ENCODE results near the gene DNAH1.
"Not testable (repeated sequence)": the region's sequence is repeated elsewhere in the genome, so short reads cannot be mapped to it uniquely, and the experiment has no call there.

The DNAH1 gene

GRCh38 chr3:52313774-52314188, 2.3 kb upstream of the DNAH1 start:
- no peak for DNase-seq

- no peak for DNase-seq
Observed at GRCh38 chr3:52314489-52314888, 1.6 kb upstream of the DNAH1 start.

DNA sequence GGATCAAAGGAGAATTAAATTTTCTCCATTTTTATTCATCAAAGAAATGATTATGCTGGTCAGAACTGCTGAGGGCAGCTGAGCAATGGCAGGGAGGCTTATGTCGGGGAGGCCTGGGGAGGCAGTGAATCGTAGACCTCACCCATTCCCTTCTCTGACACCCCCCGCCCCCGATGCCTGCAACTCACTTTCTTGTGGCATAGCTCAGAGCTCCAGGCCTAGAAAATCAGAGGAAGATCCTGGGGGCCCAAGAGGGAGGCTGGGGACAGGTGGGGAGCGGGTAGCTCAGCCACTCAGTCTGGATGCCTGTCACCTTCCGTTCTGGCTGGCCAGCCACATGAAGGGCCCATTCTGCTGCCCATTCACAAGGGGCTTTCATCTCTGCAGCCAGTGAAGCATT, 1.1 kb upstream of the DNAH1 start:
- DNase-seq: no peak

GRCh38 chr3:52317208-52318000, 1.3 kb downstream of the DNAH1 start:
- DNase-seq: no peak

- DNase-seq: no peak
Observed at GRCh38 chr3:52318186-52318816, 2.2 kb downstream of the DNAH1 start.

DNA sequence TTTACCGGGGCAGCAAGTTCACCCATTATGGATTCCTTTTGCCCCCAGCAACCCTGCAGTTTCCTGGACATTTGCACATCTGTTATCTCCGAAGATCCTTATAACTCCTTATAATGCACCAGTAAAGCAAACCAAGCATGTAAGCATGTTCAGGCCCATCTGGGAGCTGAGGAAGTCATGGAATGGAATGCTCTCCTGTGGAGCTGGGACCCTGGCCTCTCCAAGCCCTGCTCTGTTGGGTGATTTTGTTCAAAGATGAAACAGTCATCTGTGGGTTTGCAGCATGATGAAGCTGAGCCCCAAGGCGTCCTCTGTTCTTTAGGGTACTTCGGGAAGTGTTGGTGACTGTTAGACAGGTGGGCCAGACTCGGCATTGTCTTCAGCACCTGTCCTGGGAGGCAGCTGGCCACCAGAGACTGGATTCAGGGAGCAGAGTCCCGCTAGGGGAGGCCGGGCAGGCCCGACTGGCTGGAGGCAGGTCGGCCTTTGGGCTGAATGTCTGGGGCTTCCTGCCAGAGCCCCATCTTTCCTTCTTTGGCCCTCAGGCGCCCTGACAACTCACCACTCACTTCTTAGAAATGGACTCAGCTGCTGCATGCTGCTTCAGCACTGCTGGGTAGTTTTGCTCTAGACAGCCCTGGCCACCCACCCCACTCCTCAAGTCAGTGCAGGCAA, 3.9 kb downstream of the DNAH1 start:
- no peak for DNase-seq

DNA sequence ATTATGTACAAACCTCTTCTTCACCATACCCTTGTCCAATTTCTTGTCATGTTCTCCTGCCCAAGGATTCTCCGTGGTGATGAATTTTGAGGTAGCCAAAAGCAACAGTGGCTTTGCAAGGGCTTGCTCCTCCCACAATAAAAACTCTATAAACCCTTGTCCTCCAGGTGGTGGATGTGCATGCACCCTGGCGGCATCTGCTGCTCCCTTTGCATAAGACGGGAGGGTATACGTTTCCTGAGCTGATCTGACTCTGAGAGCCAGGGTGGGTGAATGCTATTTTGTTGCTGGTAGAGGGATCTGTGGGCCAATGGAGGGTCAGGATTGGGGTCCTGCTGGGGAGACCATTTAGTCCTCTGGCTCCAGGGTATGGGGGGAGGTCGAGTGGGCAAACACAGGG, 5.4 kb downstream of the DNAH1 start:
- no peak for DNase-seq

DNA sequence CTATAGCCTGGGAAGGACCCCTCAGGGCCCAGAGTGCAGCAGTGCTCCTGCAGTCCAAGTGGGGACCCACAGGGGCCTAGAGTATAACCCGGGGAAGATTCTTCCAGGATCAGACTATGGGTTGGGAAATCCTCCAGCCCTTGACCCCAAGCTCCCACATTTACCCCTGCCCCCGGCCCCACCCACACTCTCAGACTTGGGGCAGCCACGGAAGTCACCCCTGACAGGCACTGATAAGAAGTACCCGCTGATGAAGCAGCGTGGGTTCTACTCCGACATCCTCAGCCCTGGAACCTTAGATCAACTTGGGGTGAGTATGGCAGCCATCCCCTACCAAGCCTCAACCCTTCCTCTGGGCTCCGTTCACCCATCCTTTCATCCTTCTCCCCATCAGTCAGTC, 6.3 kb downstream of the DNAH1 start:
- DNase-seq: no peak

DNA sequence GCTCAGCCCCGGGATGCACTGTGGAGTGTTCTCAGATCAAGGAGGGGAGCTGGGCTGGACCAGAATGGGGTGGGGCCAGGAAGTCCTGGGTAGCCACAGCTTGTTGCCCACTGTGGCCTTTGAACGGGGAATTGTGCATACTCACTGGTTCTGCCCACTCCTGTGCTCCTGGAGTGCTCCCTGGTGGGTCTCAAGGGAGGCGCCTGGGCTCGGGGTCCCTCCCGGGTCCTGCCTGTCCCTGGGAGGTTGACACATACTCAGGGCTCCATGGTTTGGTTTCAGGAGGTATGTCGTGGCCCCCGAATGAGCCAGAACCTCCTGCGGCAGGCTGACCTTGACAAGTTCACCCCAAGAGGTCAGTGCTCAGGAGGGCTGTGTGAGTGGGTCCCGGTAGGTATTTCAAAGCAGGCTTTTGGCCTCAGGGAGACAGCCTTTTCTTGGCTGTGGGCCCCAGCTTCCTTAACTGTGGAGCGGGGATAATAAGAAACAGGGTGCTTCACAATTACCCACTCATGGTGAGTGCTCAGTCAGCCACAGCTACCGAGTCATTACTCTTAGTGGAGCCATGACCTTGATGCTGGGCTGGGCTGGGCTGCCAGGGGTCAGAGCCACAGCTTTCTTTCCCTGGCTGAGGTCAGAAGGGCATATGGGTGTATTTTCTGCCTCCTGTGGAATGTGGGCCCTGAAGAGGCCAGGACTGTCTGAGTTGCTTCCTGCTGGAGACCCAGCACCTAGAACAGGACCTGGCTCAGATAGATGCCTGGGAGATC, 7.6 kb downstream of the DNAH1 start:
- DNase-seq: no peak

DNA sequence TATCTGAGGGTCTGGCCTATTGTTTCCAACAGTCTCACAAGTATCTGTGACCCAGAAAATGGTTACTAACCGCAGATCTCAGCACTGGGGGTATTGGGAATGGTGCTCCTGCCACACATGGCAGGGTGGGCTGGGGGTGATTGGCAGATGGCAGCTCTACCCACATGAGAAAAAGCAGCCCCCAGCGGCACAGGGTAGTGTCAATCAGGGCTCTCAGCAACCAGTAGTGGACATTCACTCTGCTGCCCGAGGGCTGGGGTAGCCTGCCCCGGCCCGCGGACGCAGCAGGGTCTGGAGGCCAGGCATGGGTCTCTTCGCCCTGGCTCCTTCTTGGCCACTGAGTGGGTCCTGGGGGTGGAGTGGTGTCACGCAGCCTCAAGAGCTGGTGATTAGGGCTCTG, 8.6 kb downstream of the DNAH1 start:
- no peak for DNase-seq

DNA sequence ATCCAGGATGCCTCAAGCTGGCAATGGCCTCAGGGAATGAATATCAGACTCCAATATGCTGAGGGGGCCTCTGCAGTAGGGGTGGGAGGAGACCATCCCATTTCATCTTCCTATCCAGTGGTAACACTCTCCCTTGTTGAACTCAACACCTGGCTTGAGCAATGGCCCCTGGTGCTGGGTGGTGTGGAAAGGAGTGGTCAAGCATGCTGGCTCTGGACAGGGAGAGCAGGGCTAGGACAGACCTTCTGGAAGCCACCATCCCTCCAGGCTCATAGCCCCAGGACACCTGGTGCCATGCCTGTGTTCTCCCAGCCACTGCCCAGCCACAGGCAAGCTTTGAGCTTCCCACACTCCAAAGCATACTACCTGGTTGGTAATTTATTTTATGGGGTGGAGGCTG, 9.6 kb downstream of the DNAH1 start:
- no peak for DNase-seq

GRCh38 chr3:52326976-52327375, 10.9 kb downstream of the DNAH1 start:
- DNase-seq: no peak

DNA sequence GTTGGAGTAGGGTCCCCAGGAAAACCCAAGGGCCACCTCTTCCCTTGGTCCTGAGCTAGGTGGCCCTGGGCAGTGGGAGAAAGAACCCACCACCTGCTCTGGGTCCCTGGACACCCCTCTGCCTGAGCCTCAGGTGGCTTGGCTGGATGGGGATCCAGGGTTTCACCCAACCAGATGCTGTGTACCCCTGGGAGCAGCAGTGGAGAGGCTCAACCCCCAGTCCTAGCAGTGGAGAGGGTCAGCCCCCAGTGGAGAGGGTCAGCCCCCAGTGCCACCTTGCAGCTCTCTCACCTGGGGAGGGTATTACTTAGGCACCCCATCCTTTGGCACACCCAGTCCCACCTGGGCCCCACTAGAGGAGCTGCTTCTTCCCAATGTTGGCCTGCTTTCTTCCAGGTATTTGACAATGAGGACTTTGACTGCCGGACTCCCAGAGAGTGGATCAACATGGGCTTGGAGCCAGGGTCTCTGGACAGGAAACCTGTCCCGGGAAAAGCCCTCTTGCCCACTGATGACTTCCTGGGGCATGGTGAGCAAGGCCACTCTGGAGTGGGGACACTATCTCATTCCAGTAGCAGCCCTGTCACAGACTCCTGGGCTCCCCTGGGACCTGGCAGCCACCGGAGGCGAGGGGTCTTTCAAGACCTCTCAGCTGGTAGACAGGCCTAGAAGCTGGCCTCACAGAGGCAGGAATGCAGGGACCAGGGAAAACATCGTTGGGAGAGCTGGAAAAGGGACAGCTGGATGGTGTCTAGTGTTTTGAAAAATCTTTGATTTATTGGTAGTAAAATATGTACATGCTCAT, 11.6 kb downstream of the DNAH1 start:
- DNase-seq: no peak

DNA sequence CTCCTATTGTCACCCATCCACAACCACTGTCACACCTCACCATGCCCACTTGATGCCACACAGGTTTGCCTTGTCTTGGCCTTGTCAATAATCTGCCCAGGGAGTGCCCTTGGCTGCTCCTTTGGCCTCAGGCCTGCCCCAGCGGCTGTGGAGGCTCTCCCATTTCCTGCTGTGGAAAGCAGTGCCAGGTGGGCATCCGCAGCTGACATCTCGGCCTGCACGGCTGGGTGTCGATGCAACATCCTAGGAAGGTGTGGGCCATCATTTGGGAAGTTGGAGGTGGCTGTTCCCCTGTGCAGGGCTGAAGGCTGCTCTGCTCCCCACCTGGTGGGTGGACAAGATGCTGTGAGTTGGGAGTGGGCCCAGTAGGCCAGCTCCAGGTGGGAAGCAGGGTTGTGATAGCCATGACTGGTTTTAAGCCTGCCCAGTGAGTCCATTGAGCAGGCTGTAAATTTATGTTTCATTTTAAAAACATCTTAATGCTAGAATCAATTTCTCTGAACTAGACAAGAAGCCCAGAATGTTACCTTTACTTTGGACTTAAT, 12.5 kb downstream of the DNAH1 start:
- no peak for DNase-seq

DNA sequence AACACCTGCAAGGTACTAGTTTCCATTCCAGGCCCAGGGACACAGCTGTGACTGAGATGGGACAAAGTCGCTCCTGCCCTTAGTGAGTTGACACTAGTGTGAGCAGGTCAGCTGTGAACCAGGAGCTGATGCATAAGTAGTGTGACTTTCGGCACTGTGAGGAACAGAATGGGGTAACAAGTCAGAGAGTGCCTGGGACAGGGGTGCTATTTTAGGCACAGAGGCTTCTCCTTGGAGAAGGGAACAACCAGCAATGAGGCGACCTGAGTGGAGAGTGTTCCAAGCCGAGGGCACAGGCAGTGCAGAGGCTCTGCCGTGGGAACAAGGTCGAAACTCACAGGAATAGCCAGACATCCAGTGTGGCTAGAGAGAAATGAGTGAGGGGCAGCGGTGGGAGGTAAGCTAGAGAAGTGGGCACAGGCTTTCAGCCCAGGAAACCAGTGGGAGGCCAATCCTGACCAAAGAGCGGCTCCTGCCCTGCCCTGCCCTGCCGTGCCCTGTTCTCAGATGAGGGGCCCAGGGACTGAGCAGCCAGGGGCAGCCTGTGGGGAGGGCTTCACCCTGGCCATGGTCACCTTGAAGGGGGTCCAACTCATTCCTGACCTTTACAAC, 14.2 kb downstream of the DNAH1 start:
- DNase-seq: no peak

DNA sequence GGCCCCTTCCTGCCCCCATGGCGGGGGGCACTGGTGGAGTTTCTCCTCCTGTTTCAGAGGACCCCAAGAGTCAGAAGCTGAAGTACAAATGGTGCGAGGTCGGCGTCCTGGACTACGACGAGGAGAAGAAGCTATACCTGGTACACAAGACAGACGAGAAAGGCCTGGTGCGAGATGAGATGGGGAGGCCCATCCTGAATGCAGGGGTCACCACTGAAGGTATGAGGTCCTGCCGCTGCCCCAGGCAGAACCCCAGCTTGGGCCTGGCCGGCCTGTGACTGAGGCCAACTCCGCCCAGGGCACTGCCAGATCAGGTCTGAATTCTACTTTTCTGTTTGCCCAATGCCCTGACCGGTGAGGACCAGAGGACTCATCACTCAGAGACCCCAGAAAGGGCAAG, 15.0 kb downstream of the DNAH1 start:
- no peak for DNase-seq

GRCh38 chr3:52331906-52332305, 15.8 kb downstream of the DNAH1 start:
- DNase-seq: no peak

DNA sequence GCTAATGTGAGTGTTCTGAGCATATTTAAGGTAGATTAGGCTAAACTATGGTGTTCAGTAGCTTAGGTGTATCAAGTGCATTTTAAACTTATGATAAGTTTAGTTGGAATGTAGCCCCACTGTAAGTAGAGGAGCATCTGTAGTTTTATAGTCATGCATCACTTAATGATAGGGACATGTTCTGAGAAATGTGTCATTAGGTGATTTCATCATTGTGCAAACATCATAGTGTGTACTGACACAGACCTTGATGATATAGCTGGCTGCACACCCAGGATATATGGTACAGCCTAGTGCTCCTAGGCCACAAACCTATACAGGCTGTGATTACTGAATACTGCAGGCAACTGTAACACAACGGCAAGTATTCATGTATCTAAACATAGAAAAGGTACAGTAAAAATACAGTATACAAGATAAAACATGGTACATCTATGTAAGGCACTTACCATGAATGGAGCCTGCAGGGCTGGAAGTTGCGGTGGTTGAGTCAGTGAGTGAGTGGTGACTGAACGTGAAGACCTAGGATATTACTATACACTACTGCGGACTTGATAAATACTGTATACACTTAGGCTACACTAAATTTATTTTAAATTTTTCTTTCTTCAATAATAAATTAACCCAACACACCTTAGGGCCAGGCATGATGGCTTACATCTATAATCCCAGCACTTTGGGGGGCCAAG, 17.9 kb downstream of the DNAH1 start:
- no peak for DNase-seq

- DNase-seq: not testable (repeated sequence)
Observed at GRCh38 chr3:52338131-52338530, 22.0 kb downstream of the DNAH1 start.

DNA sequence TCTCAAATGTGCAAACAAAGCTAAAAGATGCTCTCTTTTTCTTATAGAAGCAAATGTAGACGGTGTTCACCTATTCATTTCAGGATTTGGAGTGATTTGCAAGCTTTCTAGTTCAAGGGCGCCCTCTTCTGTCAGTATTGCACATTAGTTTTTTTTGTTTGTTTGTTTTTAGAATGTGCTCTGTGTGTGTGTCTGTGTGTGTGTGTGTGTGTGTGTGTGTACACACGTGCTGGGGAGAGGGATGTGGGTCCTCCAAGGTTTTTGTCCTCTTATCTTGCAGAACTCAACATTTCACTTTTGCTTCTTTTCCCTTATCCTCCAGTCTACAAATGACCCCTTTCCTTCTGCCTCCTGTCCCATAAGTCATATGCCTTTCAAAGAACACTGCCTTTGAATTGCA, 23.5 kb downstream of the DNAH1 start:
- no peak for DNase-seq

GRCh38 chr3:52341123-52341522, 25.0 kb downstream of the DNAH1 start:
- no peak for DNase-seq
